Stimulated activated CD4-positive, alpha-beta T cell treated with anti-CD3 and anti-CD28 coated beads, TNF-alpha, amount 100 ng/mL, for 48 hours (primary cell): ENCODE results near the gene SAP30BP.

ENCODE experiments used
- DNase-seq, 3 donors: peaks; one replicate each; pipeline ENCODE4 v3.0.0-alpha.2; 2020; ENCODE audit warnings: low read depth in 3 of 3

The SAP30BP gene

DNA sequence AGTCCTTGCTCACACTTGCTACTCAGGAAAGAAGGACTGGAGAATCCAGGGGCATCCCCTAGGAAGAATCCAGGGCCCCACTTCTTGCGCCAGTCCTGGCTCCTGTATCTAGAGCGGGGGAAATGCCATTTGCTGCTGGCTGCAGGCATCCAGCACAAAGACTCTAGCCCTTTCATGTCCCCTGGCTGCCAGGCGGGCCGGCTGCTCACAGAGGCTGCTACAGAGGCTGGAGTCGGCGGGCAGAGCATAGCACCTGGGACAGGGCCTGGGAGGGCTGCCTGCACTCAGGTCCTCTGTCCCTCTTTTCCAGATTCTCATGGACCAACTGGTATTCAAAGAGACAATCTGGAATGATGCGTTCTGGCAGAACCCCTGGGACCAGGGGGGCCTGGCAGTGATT lies 20.1 kb upstream of the SAP30BP start:
- no peak for DNase-seq

DNA sequence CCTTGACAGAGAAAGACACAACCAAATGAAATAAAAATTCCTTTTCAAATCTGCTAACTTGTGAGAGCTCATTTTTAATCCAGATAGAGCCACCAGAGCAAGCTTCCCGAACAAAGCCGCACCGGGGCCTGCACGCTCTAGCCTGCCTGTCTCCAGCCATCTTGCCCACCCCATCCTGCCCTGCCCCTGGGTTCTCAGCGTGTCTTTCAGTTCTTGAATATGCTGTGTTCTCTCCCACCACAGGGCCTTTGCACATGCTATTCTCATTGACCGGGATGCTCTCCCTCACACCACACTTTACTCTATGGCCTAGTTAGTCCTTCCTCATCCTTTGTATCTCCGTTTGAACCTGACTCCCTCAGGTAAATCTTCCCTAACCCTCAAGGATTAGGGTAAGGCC lies 19.2 kb upstream of the SAP30BP start:
- no peak for DNase-seq

DNA sequence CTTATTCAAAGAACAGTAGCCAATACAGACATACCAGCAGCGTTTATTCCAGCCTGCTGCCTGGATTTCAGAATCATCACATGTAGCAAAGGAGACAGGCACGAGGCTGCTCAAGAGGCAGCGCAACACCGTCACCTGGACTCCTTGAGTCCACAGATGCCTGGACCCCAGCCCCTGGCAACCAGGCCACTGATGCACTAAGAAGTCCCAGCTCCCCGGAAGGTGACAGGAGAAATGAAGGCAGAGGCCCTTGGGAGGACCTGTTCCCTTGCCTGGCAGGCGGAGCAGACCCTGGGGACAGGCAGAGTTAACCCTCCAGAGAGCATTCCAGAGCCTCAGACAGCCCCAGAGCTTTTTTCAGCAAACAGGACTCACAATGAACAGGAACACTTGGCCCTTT lies 17.5 kb upstream of the SAP30BP start:
- no peak for DNase-seq

DNA sequence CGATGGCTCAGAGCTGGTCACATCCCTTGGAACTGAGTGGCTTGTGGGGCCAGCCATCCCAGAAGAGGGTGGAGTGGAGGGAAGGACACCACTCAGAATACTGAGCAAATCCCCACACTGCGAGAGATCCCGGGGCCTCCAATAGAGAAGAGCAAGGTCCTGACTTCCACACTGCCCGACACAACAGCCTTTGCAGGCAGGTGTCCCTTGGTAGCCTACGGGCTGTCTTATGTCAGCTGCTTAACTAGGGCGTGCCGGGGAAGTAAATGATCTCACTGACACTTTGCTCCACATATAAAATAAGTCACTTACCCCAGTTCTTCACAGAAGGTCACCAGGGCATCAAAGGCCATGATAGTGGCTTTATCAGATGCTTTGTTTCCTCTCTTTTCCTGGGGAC lies 16.3 kb upstream of the SAP30BP start:
- no peak for DNase-seq

DNA sequence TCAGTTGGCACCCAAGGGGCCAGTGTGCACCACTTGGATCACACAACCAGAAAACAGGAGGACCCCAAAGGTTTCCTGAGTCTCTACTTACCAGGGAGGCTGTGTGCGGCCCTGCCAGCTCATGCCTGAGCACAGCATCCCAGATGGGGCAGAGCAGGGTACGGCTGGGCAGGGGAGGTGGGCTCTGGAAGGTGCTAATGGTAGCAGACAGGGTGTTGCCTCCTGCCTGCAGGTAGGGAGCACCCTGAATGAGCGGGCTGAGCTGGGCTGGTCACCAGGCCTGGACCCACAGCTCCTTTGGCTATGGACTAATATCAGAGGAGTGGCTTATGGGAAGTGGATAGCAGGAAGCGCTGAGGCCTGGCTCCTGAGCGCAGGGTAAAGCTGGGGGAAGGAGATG lies 14.8 kb upstream of the SAP30BP start:
- DNase-seq, result no peak

DNA sequence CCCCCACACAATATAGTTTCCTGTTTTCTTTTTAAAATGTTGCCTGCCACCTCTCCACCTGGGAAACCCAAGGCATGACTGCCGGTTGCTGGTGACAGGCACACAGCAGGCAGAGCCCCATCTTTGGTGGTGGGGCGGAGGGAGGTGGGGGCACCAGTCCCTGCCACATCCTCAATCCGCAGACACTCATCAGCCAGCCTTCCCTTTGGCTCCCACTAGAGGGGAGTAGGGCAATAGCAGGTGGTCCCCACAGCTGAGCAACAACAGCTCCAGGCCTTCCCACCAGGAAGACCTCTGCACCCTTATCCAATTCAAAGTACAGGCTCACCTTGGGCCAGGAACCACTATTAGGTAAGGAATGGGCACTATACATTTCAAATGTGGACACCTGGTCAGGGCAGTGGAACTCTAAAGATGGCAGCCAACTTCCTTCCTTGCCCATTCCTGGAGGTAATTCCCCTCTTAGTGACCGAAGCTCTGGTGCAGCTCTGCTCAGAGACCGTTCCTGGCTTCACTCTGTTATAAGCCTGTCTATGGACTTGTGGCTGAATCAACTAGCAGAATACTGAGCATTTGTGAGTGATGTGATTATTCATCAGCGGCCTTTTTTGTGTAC lies 14.1 kb upstream of the SAP30BP start:
- no peak for DNase-seq

DNA sequence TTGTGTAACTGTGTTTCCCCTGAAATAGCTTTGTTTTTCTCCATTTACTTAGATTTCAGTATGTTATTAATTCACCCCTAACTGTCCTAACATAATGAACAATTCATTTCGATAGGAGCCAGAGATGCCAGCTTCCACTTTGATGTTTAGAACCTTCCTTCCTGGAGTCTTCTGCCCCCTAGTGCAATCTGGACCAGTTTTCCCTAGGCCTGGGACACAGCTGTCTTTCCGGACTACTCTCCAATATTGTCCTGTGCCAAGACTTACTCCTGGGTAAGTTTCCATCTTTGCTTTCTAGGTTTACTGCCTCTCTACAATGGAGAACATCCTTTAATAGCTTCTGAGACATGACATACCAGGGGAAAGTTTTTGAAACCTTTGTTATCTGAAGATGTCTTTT lies 13.0 kb upstream of the SAP30BP start:
- DNase-seq, result no peak

DNA sequence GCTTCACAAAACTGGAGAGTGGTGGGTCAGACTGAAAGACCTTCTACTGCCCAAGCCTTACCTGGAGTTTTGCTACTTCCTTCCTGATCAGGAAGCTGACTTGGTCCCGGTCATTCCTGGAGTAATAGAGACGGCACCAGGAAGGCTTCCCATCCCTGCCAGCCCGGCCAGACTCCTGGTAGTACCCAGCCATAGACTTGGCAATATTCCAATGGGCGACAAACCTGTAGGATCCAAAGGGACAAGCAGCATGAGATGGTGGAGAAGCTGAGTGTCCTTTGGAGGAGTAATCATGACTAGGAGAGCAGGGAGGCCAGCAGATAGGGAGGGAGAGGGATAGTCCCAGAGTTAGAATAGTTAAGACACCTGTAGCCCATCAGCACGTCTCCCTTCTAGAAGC lies 8.9 kb upstream of the SAP30BP start:
- DNase-seq, result no peak

DNA sequence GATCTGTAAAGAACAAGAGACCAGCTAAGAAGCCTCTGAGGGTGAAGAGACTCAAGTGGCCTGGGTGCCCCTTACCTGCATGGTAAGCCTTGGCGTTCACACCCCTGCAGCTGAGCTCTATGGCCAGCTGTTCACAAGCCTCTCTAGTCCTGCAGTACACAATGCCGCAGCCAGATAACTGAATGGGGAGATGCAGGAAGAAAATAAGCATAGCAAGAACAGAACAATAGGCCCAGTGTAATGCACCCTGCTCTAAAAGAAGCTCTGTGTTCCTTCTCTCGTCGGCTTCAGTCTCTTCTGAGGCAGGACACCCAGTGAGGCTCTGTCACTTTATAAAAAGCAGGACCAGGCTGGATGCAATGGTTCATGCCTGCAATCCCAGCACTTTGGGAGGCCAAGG lies 5.6 kb upstream of the SAP30BP start:
- DNase-seq, result no peak

DNA sequence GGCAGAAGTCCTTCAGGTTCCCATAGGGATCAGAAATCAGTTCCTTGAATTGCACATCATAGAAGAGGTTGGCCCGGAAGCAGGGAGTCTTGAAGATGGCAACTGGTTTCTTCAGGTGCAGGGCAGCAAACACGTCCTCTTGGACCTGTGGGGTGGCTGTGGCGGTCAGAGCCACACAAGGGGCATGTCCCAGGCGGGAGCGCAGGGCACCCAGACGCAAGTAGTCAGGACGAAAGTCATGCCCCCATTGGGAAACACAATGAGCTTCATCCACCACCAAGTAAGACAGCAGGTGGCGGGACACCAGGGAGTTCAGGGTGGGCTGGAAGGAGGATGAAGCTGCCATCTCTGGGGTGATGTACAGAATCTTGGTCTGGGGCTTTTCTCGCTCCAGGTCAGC lies 4.6 kb upstream of the SAP30BP start:
- no peak for DNase-seq

DNA sequence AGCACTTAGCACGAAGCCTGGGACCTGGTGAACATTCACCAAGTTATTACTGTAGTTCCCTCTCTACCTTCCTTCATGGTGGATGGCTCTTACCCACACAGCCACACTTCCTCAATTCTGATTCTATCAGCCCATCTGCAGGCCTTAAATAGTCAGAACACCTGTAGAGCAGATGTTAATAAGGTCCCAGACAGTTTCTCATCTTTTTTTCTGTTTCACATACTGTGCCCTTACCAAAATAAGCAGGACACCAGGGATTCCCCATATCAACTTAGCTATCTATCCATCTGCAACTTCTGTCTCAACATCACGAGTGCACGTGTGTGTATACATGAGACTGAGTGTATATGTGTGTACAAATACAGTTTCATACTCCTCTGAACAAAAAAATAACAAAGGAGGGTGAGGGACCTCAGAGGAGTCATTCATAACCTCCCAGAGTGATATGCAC lies 3.0 kb upstream of the SAP30BP start:
- DNase-seq, result no peak

DNA sequence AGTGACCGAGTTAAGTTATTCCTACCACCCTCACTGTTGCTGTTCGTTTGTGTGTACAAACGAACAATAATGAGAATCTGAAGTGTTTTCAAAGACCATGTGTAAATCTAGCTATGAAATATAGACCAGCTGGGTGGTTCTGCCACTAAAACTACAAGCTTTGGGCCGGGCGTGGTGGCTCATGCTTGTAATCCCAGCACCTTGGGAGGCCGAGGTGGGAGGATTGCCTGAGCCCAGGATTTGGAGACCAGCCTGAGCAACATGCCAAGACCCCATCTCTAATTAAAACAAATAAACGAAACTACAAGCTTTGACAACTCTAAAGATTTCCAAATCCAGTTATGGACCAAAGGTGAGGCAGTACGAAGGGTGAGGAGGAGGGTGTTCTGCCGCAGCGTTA lies 1.2 kb upstream of the SAP30BP start:
- no peak for DNase-seq

DNA sequence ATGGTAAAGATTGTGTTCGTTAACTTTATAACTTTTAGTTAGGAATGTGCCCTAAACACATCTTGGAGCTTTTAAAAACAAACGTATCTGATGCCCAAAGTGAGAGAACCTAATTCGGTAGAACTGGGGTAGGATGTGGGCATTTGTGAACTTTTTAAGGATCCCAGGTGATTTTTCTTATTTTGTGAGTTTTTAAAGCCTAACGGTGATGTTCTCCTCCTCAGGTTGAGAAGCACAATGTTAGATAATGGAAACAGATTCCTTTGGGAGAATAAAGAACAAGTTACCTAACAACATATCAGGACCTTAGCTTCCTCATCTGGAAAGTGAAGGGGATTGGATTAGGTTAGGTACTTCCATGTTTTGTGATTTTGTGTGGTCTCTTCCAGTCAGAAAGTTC lies 687 bp downstream of the SAP30BP start:
- DNase-seq, result no peak

DNA sequence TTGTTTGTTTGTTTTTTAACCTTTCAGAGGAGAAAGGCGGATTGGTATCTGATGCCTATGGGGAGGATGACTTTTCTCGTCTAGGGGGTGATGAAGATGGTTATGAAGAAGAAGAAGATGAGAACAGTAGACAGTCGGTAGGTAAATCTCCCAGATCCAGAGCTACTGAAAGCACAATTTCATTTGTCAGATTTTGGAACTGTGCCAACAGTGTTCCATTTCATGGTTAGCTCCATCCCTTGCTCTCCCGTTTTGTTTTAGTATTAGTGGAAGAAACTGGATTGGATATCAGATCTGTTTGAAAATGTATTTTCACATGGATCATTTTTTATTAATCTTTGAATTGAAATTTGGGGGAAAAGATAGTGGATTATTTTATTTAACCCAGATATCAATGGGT lies 1.4 kb downstream of the SAP30BP start:
- no peak for DNase-seq

DNA sequence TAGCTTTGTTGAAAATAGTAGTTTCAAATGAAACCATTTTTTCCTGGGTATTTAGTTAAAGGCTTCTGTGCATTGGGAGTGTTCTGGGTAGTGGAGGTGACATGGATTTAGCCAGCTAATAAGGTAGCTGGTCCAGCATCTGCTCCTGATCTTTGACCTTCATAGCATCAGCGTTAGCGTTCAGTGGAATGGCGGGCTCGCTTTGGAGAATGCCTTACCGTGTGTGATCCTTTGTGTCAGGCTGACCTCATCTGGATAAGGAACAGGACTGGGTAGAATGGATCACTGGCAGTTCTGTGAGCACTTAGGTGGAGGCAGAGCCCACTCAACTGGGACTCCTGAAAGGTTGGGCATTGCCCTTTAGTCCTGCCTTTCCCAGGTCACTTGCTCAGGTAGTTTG lies 3.7 kb downstream of the SAP30BP start:
- no peak for DNase-seq

DNA sequence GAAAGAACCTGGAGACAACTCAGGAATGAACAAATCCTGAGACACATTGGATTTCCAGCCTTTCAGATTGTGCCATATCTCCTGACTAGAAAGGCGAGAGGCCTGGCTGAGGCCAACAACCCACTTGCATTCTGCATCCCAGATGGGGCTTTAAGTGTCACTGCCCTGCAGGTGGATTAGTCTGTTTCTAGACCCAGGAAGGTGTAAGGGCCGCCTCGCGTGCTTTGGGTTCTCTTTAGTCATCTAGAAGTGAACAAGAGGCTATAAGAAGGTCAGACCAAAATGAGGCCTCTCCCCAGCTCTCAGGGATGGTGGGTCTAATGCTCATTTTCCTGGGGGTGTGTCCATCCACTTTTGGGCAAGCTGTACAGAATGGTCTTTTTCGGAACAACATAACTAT lies 4.9 kb downstream of the SAP30BP start:
- no peak for DNase-seq

DNA sequence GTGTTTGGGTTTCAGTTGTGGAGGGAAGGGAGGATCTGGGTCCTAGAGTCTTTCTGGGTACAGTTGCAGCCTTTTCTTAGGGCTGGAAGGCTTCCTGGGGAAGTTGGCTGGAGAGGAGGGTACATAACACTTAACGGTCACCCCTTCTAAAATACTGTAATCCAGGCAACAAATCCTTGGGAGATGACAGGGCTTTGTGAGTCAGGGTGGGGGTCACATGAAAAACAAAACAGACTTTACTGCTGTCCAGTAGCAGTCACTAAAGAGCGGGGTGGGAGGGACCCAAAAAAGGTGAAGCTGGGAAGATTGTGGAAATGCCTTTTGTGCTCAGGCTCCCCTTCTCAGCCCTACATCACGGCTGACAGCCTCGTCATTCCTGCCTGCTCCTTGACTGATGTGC lies 6.3 kb downstream of the SAP30BP start:
- DNase-seq, result no peak

DNA sequence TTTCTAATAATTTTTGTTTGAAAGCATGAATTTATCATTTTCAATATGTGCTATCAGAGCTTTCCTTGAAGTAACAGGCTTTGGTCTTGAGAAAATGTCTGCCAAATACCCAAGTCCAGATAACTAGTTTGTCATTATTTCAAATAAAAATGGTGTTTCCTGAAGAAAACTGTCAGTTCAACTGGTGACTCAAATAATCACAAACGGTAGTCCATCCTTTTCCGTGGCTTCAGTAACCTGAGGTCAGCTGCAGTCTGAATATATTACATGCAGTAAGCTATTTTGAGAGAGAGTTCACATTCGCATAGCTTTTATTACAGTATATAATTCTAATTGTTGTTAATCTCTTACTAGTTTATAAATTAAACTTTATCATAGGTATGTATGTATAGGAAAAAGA lies 9.3 kb downstream of the SAP30BP start:
- DNase-seq, result no peak

DNA sequence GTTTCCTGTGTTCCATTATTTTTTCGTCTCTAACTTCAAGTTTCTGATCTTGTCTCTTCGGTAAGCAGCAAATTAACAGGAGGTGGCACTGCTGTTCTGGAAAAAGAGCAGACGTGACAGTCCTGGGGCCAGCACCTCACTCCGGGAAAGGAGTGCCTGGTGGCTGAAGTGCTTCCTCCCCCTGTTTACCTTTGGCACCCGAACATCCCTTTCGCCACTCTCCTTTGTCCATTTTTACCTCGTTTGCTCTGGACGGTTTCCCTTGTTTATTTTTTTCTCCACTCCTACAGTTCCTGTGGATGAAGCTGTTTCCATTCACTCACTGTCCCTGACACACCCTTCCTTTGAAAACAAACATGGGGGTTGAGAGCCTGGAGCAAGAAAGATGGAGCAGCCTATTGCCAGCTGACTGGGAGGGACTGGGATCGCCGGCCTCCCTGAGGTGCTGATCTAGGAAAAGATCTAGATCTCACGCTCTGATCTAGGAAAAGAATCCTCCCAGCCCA lies 12.6 kb downstream of the SAP30BP start:
- DNase-seq, result no peak

DNA sequence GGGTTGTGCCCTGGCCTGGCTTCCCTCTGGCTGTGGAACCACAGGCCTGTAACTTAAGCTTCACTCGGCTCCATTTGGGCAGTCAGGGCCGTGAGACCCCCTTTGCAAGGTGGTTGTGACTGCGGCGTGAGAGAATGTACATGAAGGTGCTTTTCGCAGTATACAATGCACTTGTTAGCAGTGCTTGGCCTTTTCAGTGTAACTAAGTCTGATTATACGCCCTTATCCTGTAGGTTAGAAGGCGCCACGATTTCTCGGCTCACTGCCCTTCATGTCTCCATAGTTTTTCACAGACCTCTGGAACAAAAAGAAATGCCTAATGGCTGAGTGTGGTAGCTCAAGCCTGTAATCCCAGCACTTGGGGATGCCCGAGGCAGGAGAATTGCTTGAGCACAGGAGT lies 13.3 kb downstream of the SAP30BP start:
- no peak for DNase-seq

DNA sequence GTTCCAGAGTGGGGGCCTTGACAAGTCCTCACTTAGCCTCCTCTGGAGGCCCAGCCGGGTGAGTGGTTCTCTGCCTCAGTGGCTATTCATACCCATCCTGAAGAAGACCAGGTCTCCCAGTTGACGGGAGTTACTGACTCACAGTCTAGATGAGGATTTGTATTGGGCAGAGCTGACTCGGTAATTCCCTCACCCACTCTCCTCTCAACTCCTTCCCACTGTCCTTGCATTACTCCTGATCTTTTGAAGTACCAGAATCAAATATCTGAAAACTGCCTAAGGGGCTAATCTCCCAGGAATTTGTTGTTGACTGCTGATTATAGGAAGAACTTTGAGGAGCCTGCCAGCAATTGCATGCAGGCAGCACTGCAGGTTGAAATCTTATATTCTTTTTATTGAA lies 14.2 kb downstream of the SAP30BP start:
- DNase-seq, result no peak

DNA sequence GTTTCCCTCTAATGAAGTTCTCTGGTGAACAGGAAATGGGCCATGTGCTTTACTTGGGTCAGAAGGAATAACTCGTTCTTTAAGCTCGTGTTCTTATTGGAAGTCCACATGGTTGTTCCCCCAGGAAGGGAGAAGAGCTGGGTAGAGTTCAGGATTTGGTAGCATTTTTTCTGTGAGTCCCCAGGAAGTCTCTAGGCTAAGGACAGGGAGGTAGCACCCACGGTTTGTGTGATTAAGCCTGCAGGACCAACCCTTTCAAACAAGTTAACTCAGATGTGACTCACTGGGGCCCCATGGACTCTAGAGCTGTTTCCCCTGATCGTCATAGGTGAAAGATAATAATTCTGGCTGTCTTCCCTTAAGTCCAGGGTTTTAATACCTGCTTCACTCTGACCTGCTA lies 16.4 kb downstream of the SAP30BP start:
- no peak for DNase-seq

DNA sequence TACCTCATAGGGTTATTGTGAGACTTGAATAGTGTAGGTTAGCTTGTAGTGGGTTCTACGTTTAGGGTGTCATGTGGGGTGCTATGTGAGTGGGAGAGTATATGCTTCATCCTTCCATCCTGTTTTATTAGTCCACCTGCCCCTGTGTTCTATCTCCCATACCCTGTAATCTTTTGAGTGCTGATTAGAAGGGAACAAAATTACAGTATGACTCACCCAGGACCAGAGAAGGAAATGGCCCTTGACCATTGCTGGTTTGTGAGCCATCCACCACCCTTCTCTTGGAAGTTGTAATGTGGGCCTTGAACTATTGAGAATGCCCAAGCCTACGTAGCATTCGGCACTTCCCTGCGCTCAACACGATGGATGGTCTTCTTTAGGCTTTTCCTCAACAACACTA lies 17.1 kb downstream of the SAP30BP start:
- no peak for DNase-seq

DNA sequence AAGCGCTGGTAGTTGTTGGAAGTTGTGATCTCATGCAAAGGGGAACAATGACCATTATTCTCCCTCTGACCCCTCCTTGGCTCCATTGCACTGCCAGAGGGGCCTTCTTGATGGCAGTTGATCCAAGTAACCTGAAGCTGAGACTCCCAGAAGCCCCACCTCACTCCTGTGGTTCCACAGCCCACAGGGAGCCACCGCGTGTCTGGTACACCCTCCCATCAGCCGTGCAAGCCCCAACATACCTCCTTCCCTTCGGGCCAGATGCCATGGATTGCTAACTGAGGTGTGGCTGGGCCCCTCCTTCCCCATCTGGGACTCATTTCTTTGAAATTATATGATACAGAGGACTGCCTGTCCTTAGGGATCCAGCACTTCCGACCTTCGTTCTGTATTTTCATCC lies 17.8 kb downstream of the SAP30BP start:
- DNase-seq, result no peak
